IMR-90 (cell line): Measurements from ENCODE around the gene TNNC1.

Experiments
- CHD1 ChIP-seq: IDR thresholded peaks from 2 replicates; pipeline ENCODE4 v1.6.1; 2012; ENCODE audit warnings: low read depth, low read length, improper control_type of control experiment
- FOS ChIP-seq: fragments of 150-350 bp; IDR thresholded peaks from 2 replicates; pipeline ENCODE4 v1.6.1; 2016; ENCODE audit warnings: low read depth, low read length
- MAFK ChIP-seq: IDR thresholded peaks from 2 replicates; pipeline ENCODE4 v1.6.1; 2012; ENCODE audit warnings: low read depth, low read length, improper control_type of control experiment
- MXI1 ChIP-seq: IDR thresholded peaks from 2 replicates; pipeline ENCODE4 v1.6.1; 2012; ENCODE audit warnings: low read depth, mild to moderate bottlenecking, low read length, moderate library complexity, borderline replicate concordance
- NFE2L2 ChIP-seq: fragments of 150-350 bp; IDR thresholded peaks from 2 replicates; pipeline ENCODE4 v1.6.1; 2016; ENCODE audit warnings: low read depth, mild to moderate bottlenecking, low read length
- POLR2A ChIP-seq: IDR thresholded peaks from 2 replicates; pipeline ENCODE4 v1.6.1; 2012; ENCODE audit warnings: mild to moderate bottlenecking, low read depth, low read length
- RAD21 ChIP-seq: IDR thresholded peaks from 2 replicates; pipeline ENCODE4 v1.6.1; 2012; ENCODE audit warnings: low read length, improper control_type of control experiment
- RCOR1 ChIP-seq: IDR thresholded peaks from 2 replicates; pipeline ENCODE4 v1.6.1; 2012; ENCODE audit warnings: mild to moderate bottlenecking, low read length, improper control_type of control experiment; ENCODE audit not compliant: insufficient replicate concordance
- RFX5 ChIP-seq: IDR thresholded peaks from 2 replicates; pipeline ENCODE4 v1.8.0; 2012; ENCODE audit warnings: low read depth, mild to moderate bottlenecking, low read length, moderate library complexity
- SMC3 ChIP-seq: fragments of 150-350 bp; IDR thresholded peaks from 2 replicates; pipeline ENCODE4 v1.6.1; 2016; ENCODE audit warnings: low read depth, mild to moderate bottlenecking, antibody characterized with exemption, low read length, moderate library complexity
- TF ChIP-seq, protein P1 (sequence below): conservative IDR thresholded peaks from 2 replicates; pipeline ENCODE4 v1.5.1; 2012; ENCODE audit warnings: mild to moderate bottlenecking, low read depth, low read length, improper control_type of control experiment
- TF ChIP-seq, protein P2 (sequence below): fragments of 150-350 bp; IDR thresholded peaks from 2 replicates; pipeline ENCODE4 v1.6.1; 2017; ENCODE audit warnings: mild to moderate bottlenecking, antibody characterized with exemption, low read length, low read depth

DNA sequence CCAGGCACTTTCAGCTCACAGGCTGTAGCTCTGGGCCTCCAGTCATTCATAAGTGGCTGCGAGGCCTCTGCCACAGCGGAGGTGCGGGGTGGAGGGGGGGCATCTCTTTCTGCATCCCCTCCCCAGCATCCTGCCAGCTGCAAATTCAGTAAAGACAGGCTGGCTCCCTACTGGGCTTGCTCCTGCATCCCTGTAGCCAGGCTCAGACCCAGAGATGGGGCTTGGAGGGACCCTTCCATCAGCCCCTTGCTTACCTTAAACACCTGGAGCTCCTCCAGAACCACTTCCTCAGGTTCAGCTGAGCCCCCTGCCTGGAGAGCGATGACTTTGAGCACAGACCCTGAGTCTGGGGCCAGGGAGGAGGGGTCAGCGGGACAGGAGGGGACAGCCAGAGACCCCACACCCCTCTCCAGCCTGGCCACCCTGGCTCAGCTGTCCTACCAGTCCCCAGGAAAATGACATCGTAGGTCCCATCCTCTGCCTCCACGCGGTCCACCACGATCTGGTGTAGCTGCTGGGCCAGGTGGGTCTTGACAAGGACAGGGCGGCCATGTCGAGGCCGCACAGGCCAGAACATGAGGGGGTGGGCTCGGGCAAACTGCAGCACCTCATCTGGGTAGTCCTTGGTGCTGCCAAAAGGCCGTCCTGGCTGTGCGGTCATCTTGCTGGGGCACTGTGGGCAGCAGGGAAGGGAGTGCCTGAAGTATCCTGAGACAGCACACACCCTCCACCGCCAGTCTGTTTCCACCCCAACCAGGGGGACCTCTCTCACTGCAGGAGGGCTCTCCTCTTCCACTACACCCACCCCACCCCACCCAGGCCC, 14.2 kb downstream of the TNNC1 start:
- TF ChIP-seq, protein P1, sequence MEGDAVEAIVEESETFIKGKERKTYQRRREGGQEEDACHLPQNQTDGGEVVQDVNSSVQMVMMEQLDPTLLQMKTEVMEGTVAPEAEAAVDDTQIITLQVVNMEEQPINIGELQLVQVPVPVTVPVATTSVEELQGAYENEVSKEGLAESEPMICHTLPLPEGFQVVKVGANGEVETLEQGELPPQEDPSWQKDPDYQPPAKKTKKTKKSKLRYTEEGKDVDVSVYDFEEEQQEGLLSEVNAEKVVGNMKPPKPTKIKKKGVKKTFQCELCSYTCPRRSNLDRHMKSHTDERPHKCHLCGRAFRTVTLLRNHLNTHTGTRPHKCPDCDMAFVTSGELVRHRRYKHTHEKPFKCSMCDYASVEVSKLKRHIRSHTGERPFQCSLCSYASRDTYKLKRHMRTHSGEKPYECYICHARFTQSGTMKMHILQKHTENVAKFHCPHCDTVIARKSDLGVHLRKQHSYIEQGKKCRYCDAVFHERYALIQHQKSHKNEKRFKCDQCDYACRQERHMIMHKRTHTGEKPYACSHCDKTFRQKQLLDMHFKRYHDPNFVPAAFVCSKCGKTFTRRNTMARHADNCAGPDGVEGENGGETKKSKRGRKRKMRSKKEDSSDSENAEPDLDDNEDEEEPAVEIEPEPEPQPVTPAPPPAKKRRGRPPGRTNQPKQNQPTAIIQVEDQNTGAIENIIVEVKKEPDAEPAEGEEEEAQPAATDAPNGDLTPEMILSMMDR, result no peak
- TF ChIP-seq MXI1 (no peak), POLR2A (no peak), NFE2L2 (no peak), SMC3 (no peak), RCOR1 (no peak), RAD21 (no peak), FOS (no peak), CHD1 (no peak), RFX5 (no peak), MAFK (no peak)
- TF ChIP-seq, protein P2, sequence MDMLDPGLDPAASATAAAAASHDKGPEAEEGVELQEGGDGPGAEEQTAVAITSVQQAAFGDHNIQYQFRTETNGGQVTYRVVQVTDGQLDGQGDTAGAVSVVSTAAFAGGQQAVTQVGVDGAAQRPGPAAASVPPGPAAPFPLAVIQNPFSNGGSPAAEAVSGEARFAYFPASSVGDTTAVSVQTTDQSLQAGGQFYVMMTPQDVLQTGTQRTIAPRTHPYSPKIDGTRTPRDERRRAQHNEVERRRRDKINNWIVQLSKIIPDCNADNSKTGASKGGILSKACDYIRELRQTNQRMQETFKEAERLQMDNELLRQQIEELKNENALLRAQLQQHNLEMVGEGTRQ, result no peak
